HL-60 (cell line): ENCODE measurements around the gene MAP4K2.

ENCODE experiments used
- CTCF ChIP-seq: IDR thresholded peaks from one replicate; pipeline ENCODE4 v1.5.1; 2011; ENCODE audit warnings: low read length, control low read depth, inconsistent platforms; ENCODE audit not compliant: insufficient read depth
- POLR2AphosphoS5 ChIP-seq: IDR thresholded peaks from 2 replicates; pipeline ENCODE4 v1.6.1; 2012; ENCODE audit warnings: low read depth
- TF ChIP-seq, protein P1 (sequence below): IDR thresholded peaks from 2 replicates; pipeline ENCODE4 v1.6.1; 2012; ENCODE audit warnings: low read depth; ENCODE audit not compliant: insufficient replicate concordance

DNA sequence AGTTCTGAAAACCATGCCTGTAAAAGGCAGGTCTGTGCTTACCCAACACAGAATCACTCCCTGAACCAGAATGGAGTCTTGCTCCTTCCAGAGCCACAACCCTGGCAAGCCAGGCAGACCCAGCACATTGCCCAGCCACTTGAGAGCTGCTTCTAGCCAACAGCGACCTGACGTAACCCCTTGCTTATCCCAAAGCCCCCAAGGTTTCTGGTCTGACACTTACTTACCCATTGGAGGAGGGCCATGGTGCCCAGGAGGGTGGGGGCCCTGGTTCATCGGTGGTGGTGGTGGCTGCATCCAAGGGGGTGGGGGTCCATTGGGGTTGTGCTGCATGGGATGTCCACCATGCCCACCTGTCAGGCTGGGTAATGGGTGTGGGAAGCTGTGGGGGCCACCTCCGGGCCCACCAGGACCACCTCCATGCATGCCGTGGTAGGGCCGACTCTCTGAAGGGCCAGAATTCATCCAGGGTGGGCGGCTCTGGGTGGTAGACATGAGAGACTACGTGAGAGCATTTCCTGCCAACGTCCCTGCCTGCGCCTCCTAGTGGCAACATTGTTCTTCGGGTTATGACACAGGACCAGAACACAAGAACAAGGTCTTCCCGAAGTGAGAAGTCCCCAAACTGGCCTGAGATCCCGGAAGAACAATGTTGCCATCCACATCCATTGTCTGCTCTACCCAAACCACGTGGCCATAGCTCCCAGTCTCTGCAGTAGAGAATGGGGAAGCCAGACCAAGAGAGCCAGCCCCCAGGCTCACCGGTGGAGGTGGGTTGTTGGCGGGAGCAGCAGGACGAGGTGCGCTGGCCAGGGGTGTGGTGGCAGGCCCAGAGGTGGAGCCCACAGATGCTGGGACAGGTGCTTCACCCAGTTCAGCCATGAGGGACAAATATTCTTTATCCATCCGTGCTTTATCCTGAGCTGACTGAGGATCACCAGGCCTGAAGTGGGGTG is 35.4 kb downstream of the MAP4K2 start:
- TF ChIP-seq CTCF (peak; percentile 70), POLR2AphosphoS5 (peak; percentile 28)
- TF ChIP-seq, protein P1, sequence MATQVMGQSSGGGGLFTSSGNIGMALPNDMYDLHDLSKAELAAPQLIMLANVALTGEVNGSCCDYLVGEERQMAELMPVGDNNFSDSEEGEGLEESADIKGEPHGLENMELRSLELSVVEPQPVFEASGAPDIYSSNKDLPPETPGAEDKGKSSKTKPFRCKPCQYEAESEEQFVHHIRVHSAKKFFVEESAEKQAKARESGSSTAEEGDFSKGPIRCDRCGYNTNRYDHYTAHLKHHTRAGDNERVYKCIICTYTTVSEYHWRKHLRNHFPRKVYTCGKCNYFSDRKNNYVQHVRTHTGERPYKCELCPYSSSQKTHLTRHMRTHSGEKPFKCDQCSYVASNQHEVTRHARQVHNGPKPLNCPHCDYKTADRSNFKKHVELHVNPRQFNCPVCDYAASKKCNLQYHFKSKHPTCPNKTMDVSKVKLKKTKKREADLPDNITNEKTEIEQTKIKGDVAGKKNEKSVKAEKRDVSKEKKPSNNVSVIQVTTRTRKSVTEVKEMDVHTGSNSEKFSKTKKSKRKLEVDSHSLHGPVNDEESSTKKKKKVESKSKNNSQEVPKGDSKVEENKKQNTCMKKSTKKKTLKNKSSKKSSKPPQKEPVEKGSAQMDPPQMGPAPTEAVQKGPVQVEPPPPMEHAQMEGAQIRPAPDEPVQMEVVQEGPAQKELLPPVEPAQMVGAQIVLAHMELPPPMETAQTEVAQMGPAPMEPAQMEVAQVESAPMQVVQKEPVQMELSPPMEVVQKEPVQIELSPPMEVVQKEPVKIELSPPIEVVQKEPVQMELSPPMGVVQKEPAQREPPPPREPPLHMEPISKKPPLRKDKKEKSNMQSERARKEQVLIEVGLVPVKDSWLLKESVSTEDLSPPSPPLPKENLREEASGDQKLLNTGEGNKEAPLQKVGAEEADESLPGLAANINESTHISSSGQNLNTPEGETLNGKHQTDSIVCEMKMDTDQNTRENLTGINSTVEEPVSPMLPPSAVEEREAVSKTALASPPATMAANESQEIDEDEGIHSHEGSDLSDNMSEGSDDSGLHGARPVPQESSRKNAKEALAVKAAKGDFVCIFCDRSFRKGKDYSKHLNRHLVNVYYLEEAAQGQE, result no peak
